SK-N-SH (cell line): ENCODE results near the gene BCO2.

ENCODE experiments used
- CHD2 ChIP-seq: fragments of 150-350 bp; IDR thresholded peaks from 2 replicates; pipeline ENCODE4 v1.6.1; 2018; ENCODE audit warnings: low read length; ENCODE audit not compliant: partially characterized antibody
- EZH2phosphoT487 ChIP-seq: fragments of 200-600 bp; sonication (generic); IDR thresholded peaks from 2 replicates; pipeline ENCODE4 v1.6.1; 2017; ENCODE audit warnings: low read depth, mixed run types, mild to moderate bottlenecking, antibody characterized with exemption, moderate library complexity, borderline replicate concordance
- FOXJ3 ChIP-seq: sonication (generic); formaldehyde crosslinking; IDR thresholded peaks from 2 replicates; pipeline ENCODE4 v1.5.1; 2020; ENCODE audit warnings: mild to moderate bottlenecking, missing genetic modification reagents
- GATA2 ChIP-seq: sonication (generic); formaldehyde crosslinking; IDR thresholded peaks from 2 replicates; pipeline ENCODE4 v1.5.0; 2020; ENCODE audit warnings: mild to moderate bottlenecking, missing genetic modification reagents
- POLR2AphosphoS5 ChIP-seq: IDR thresholded peaks from 2 replicates; pipeline ENCODE4 v1.6.1; 2012; ENCODE audit warnings: low read depth, low read length
- RXRA ChIP-seq: IDR thresholded peaks from 2 replicates; pipeline ENCODE4 v1.4.0; 2012; ENCODE audit warnings: low read depth, mild to moderate bottlenecking, borderline replicate concordance
- SMC3 ChIP-seq: IDR thresholded peaks from 2 replicates; pipeline ENCODE4 v1.6.1; 2012; ENCODE audit warnings: low read depth, low read length, improper control_type of control experiment
- TAF1 ChIP-seq: IDR thresholded peaks from 2 replicates; pipeline ENCODE4 v1.6.1; 2012; ENCODE audit warnings: low read depth, mild to moderate bottlenecking, low read length, moderate library complexity, borderline replicate concordance
- TF ChIP-seq, protein P1 (sequence below): fragments of 200-600 bp; sonication (generic); IDR thresholded peaks from 2 replicates; pipeline ENCODE4 v1.6.1; 2017; ENCODE audit warnings: antibody characterized with exemption, mild to moderate bottlenecking, moderate library complexity
- TF ChIP-seq, protein P2 (sequence below): IDR thresholded peaks from 2 replicates; pipeline ENCODE4 v1.4.0; 2012; ENCODE audit warnings: low read depth, borderline replicate concordance

- no peak for TF ChIP-seq GATA2 (CRISPR knock-in tag)
- no peak for TF ChIP-seq EZH2phosphoT487
- TF ChIP-seq FOXJ3 (CRISPR knock-in tag) = no peak
- no peak for TF ChIP-seq RXRA
- TF ChIP-seq, protein P1, sequence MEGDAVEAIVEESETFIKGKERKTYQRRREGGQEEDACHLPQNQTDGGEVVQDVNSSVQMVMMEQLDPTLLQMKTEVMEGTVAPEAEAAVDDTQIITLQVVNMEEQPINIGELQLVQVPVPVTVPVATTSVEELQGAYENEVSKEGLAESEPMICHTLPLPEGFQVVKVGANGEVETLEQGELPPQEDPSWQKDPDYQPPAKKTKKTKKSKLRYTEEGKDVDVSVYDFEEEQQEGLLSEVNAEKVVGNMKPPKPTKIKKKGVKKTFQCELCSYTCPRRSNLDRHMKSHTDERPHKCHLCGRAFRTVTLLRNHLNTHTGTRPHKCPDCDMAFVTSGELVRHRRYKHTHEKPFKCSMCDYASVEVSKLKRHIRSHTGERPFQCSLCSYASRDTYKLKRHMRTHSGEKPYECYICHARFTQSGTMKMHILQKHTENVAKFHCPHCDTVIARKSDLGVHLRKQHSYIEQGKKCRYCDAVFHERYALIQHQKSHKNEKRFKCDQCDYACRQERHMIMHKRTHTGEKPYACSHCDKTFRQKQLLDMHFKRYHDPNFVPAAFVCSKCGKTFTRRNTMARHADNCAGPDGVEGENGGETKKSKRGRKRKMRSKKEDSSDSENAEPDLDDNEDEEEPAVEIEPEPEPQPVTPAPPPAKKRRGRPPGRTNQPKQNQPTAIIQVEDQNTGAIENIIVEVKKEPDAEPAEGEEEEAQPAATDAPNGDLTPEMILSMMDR = no peak
- TF ChIP-seq TAF1 = no peak
- TF ChIP-seq SMC3 = no peak
- no peak for TF ChIP-seq CHD2
- TF ChIP-seq, protein P2, sequence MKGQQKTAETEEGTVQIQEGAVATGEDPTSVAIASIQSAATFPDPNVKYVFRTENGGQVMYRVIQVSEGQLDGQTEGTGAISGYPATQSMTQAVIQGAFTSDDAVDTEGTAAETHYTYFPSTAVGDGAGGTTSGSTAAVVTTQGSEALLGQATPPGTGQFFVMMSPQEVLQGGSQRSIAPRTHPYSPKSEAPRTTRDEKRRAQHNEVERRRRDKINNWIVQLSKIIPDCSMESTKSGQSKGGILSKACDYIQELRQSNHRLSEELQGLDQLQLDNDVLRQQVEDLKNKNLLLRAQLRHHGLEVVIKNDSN = no peak
- TF ChIP-seq POLR2AphosphoS5 = no peak
Observed at GRCh38 chr11:112212290-112212689, 37.0 kb downstream of the BCO2 start.
